GM12872 (cell line): Measurements from ENCODE around the gene DBP.

Experiments
- CTCF ChIP-seq: IDR thresholded peaks from 3 replicates; pipeline ENCODE4 v1.5.1; 2011; ENCODE audit warnings: low read depth, mild to moderate bottlenecking, low read length, moderate library complexity; ENCODE audit not compliant: insufficient read depth

DBP gene

GRCh38 chr19:48642862-48643261 is 5.7 kb upstream of the DBP start:
- no peak for TF ChIP-seq CTCF

DNA sequence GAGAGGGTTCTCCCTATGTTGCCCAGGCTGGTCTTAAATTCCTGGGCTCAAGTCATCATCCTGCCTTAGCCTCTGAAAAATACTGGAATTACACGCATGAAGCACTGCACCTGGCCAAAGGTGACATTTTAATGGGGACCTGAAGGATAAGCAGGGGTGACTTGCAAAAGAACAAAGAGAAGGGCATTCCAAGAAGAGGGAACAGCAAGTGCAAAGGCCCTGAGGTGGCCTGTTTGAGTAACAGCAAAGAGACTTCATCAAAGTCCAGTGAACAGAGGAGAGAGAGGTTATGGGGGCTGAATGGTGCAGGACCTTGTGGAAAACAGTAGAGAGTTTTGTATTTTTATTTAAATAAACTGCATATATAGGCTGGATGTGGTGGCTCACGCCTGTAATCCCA is 4.7 kb upstream of the DBP start:
- no peak for TF ChIP-seq CTCF

GRCh38 chr19:48639483-48640375 is 2.5 kb upstream of the DBP start:
- TF ChIP-seq CTCF: no peak

GRCh38 chr19:48638831-48639381 is 1.7 kb upstream of the DBP start:
- TF ChIP-seq CTCF: no peak

- TF ChIP-seq CTCF: no peak
Observed at GRCh38 chr19:48637948-48638830, 1.0 kb upstream of the DBP start.

DNA sequence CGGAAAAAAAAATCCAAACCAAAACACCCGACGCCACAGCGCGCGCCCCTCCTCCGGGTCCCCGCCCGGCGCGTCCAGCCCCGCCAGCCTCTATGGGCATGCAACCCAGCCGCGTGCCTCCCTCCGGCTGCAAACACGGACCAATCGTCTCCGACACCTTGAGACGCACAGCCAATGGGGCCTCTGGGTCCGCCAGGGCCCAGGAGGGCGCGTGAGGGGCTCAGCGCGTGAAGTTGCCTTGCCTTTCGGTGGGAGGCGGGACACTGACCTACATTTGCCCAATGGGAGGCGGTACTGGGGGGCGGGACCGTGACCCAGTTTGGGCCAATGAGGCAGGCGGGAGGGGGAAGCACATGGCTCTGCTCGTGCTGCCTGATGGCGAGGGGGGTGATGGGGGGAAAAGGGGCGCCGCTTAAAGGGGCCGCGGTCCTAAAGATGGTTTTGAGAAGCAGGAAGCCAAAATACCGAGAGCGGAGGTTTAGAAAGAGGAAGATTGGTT is 319 bp upstream of the DBP start:
- TF ChIP-seq CTCF: no peak
